Common myeloid progenitor, CD34-positive (primary cell): Measurements from ENCODE around the gene PFKFB3.

Experiments used
- CTCF ChIA-PET: fragments of 350-600 bp; sonication (Branson Sonifier 250); formaldehyde crosslinking; loops from one replicate; lab custom pipeline; 2021; ENCODE audit warnings: antibody characterized with exemption; lab: Charles Lee
- POLR2A ChIA-PET: fragments of 350-600 bp; sonication (Branson Sonifier 250); formaldehyde crosslinking; loops from one replicate; lab custom pipeline; 2021; ENCODE audit warnings: antibody characterized with exemption; lab: Charles Lee
- DNase-seq, 3 donors: peaks; one replicate each; pipeline versions ENCODE4 v3.0.0 to v3.0.0-alpha.2; 2013
- H3K27ac ChIP-seq, 2 experiments: 1 replicate in 1 of 2; 2 replicates in 1 of 2; pipeline ENCODE4 v1.7.0; 2013; ENCODE audit warnings: inconsistent platforms in 2 of 2, low read length in 2 of 2, mild to moderate bottlenecking in 2 of 2, low read depth in 1 of 2, moderate library complexity in 1 of 2; ENCODE audit not compliant: severe bottlenecking in 2 of 2, insufficient read depth in 1 of 2, poor library complexity in 1 of 2
- H3K27me3 ChIP-seq, 5 experiments: replicated peaks in 2 of 5; 1 replicate in 3 of 5; 2 replicates in 2 of 5; pipeline versions ENCODE4 v1.6.1 to v1.7.0; 2013; ENCODE audit warnings: low read length in 4 of 5, mild to moderate bottlenecking in 2 of 5, moderate library complexity in 2 of 5, inconsistent platforms in 1 of 5; ENCODE audit not compliant: insufficient read depth in 5 of 5, control insufficient read depth in 4 of 5
- H3K36me3 ChIP-seq, 4 experiments: 1 replicate in 2 of 4; 2 replicates in 2 of 4; pipeline versions ENCODE4 v1.6.1 to v1.7.0; 2013; ENCODE audit warnings: low read length in 3 of 4, control low read depth in 1 of 4, mild to moderate bottlenecking in 1 of 4; ENCODE audit not compliant: control insufficient read depth in 4 of 4, insufficient read depth in 4 of 4
- H3K4me1 ChIP-seq, 4 experiments: 1 replicate in 3 of 4; 2 replicates in 1 of 4; pipeline versions ENCODE4 v1.6.1 to v1.7.1; 2013; ENCODE audit warnings: low read length in 3 of 4, mild to moderate bottlenecking in 3 of 4, control low read depth in 1 of 4, inconsistent platforms in 1 of 4, moderate library complexity in 1 of 4; ENCODE audit not compliant: control insufficient read depth in 4 of 4, insufficient read depth in 4 of 4; ENCODE audit errors: control extremely low read depth in 1 of 4
- H3K4me3 ChIP-seq, 7 experiments: 1 replicate in 4 of 7; 2 replicates in 3 of 7; pipeline versions ENCODE4 v1.5.1 to v1.7.0; 2013; ENCODE audit warnings: mild to moderate bottlenecking in 7 of 7, low read length in 6 of 7, moderate library complexity in 6 of 7, inconsistent platforms in 2 of 7, low read depth in 2 of 7, control low read depth in 1 of 7; ENCODE audit not compliant: insufficient read depth in 4 of 7, control insufficient read depth in 1 of 7; ENCODE audit errors: extremely low read depth in 1 of 7
- H3K9me3 ChIP-seq, 5 experiments: 1 replicate in 4 of 5; 2 replicates in 1 of 5; pipeline versions ENCODE4 v1.6.1 to v1.7.1; 2013; ENCODE audit warnings: low read length in 4 of 5, mild to moderate bottlenecking in 2 of 5, inconsistent platforms in 1 of 5, low read depth in 1 of 5, moderate library complexity in 1 of 5; ENCODE audit not compliant: control insufficient read depth in 4 of 5, insufficient read depth in 2 of 5; ENCODE audit errors: control extremely low read depth in 1 of 5
- WGBS: methylation state at CpG from one replicate; pipeline ENCODE4 v1.1.5; 2013; ENCODE audit not compliant: insufficient coverage; 5-methylcytosine and 5-hydroxymethylcytosine counted together

PFKFB3 gene

GRCh38 chr10:6300784-6301460, 98.2 kb downstream of the PFKFB3 start:
- WGBS: 77% methylated on average over 4 of the region's 5 CpGs
- no peaks in the 10 kb centered on the region for H3K36me3 ChIP-seq
- H3K4me1 ChIP-seq: peaks cover 0 to 17% (median 6%) of the 10 kb centered on the region in 4 experiments
- no peaks in the 10 kb centered on the region for H3K27me3 ChIP-seq
- no peak overlapping the region for H3K27ac ChIP-seq
- ChIA-PET CTCF (interaction anchor here (1.0 to 1.3 kb wide), 2 partner anchors 9 to 93 kb away, joined by 3 to 4 read pairs; no protein-coding TSS in a partner anchor), POLR2A (no interaction called here)
- H3K4me3 ChIP-seq: no peak overlapping the region
- no peak for DNase-seq
- H3K9me3 ChIP-seq: peaks cover 0 to under 1% (median 0%) of the 10 kb centered on the region in 5 experiments

- Histone ChIP-seq H3K4me1 (peaks cover 0 to 17% (median 6%) of the 10 kb centered on the region in 4 experiments), H3K9me3 (peaks cover 0 to 2% (median 0%) of the 10 kb centered on the region in 5 experiments), H3K36me3 (no peaks in the 10 kb centered on the region), H3K4me3 (no peak overlapping the region), H3K27me3 (no peaks in the 10 kb centered on the region), H3K27ac (no peak overlapping the region)
- POLR2A ChIA-PET: no interaction called here
- DNase-seq: no peak
- CTCF ChIA-PET: interaction anchor here (0.9 kb wide), 1 partner anchor 100 kb away, joined by 4 read pairs; no protein-coding TSS in a partner anchor
- 100% methylated on average over 6 of the region's 7 CpGs for WGBS
Measured at GRCh38 chr10:6301488-6302075, 98.8 kb downstream of the PFKFB3 start.
